ENCODE results near the gene ADRA2C. TPM values are rescaled to one million over a fixed set of nuclear protein-coding genes. Genes with fewer than 3 reads are reported as not detected.

ADRA2C gene
- total and polyA plus RNA-seq, 2 of the 13 experiments (the other 11 are each of a cell fraction or from before 2014, with no cell fraction given): 15.4 to 69.7 TPM

- peaks cover 10 to 47% of the 10 kb centered on the region in 2 experiments for H3K27me3 ChIP-seq (ENCODE audit: control insufficient read depth in 1 of 2, insufficient read depth in 2 of 2, low read length in 2 of 2)
- H3K27ac ChIP-seq (ENCODE audit: extremely low read length, insufficient read depth, low read length): no peak overlapping the region
- TF ChIP-seq ZNF776 (CRISPR knock-in tag; IDR thresholded peaks at IDR 0.05): no peak
- no peak for TF ChIP-seq MAF1 (CRISPR knock-in tag; IDR thresholded peaks at IDR 0.05; ENCODE audit: borderline replicate concordance)
- TF ChIP-seq, protein P1, sequence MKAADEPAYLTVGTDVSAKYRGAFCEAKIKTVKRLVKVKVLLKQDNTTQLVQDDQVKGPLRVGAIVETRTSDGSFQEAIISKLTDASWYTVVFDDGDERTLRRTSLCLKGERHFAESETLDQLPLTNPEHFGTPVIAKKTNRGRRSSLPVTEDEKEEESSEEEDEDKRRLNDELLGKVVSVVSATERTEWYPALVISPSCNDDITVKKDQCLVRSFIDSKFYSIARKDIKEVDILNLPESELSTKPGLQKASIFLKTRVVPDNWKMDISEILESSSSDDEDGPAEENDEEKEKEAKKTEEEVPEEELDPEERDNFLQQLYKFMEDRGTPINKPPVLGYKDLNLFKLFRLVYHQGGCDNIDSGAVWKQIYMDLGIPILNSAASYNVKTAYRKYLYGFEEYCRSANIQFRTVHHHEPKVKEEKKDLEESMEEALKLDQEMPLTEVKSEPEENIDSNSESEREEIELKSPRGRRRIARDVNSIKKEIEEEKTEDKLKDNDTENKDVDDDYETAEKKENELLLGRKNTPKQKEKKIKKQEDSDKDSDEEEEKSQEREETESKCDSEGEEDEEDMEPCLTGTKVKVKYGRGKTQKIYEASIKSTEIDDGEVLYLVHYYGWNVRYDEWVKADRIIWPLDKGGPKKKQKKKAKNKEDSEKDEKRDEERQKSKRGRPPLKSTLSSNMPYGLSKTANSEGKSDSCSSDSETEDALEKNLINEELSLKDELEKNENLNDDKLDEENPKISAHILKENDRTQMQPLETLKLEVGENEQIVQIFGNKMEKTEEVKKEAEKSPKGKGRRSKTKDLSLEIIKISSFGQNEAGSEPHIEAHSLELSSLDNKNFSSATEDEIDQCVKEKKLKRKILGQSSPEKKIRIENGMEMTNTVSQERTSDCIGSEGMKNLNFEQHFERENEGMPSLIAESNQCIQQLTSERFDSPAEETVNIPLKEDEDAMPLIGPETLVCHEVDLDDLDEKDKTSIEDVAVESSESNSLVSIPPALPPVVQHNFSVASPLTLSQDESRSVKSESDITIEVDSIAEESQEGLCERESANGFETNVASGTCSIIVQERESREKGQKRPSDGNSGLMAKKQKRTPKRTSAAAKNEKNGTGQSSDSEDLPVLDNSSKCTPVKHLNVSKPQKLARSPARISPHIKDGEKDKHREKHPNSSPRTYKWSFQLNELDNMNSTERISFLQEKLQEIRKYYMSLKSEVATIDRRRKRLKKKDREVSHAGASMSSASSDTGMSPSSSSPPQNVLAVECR (CRISPR knock-in tag; IDR thresholded peaks at IDR 0.05; ENCODE audit: borderline replicate concordance): no peak
- TF ChIP-seq RNF219 (CRISPR knock-in tag; IDR thresholded peaks at IDR 0.05): no peak
- no peak for TF ChIP-seq ZNF513 (CRISPR knock-in tag; conservative IDR thresholded peaks at IDR 0.05)
- TF ChIP-seq, protein P2, sequence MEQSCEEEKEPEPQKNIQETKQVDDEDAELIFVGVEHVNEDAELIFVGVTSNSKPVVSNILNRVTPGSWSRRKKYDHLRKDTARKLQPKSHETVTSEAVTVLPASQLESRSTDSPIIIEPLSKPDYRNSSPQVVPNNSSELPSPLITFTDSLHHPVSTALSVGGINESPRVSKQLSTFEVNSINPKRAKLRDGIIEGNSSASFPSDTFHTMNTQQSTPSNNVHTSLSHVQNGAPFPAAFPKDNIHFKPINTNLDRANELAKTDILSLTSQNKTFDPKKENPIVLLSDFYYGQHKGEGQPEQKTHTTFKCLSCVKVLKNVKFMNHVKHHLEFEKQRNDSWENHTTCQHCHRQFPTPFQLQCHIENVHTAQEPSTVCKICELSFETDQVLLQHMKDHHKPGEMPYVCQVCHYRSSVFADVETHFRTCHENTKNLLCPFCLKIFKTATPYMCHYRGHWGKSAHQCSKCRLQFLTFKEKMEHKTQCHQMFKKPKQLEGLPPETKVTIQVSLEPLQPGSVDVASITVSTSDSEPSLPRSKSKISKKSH (CRISPR knock-in tag; IDR thresholded peaks at IDR 0.05; ENCODE audit: borderline replicate concordance): no peak
- TF ChIP-seq PATZ1 (CRISPR knock-in tag; IDR thresholded peaks at IDR 0.05): 0 out of 2 replicates have a peak, but pooled peaks have one; percentile 30
- no peak for TF ChIP-seq ZNF747 (CRISPR knock-in tag; IDR thresholded peaks at IDR 0.05; ENCODE audit: borderline replicate concordance)
- no peak for TF ChIP-seq ZNF496 (CRISPR knock-in tag; IDR thresholded peaks at IDR 0.05; ENCODE audit: insufficient replicate concordance)
- ChIA-PET POLR2A (no interaction called here), CTCF (ENCODE audit: low intra/inter-chr PET ratio, low total read pairs) (no interaction called here)
- no peaks in the 10 kb centered on the region for H3K4me1 ChIP-seq (ENCODE audit: insufficient read depth, low read length)
- no TSS peak for BruUV-seq (replicated peaks)
- no peaks in the 10 kb centered on the region for H3K9me3 ChIP-seq (ENCODE audit: low read length)
- FAIRE-seq (no peak), ATAC-seq (no peak; the same call in 2 of the 3 replicates), DNase-seq (ENCODE audit: low spot score) (no peak)
- 22% methylated on average over 12 of the region's 16 CpGs for WGBS (ENCODE audit: low lambda C conversion rate)
- no peak overlapping the region for H2AFZ ChIP-seq (ENCODE audit: low read length)
- H3K9ac ChIP-seq (ENCODE audit: insufficient read depth, low read depth, low read length): no peak overlapping the region
- no peaks in the 10 kb centered on the region for H3K36me3 ChIP-seq (replicated peaks in 1 of 2; ENCODE audit: control insufficient read depth in 1 of 2, insufficient read depth in 2 of 2, low read length in 2 of 2)
- no peaks in the 10 kb centered on the region for H3K79me2 ChIP-seq (ENCODE audit: insufficient read depth, low read length)
- intact Hi-C loops (cut with micrococcal nuclease; ENCODE audit: unreplicated experiment): no loop called here
- H3K4me3 ChIP-seq (replicated peaks in 1 of 3; ENCODE audit: insufficient read depth in 1 of 3, low read depth in 2 of 3, low read length in 3 of 3): no peak overlapping the region
- H3K4me2 ChIP-seq (ENCODE audit: low read depth, low read length): no peak overlapping the region
- in situ Hi-C loops (cut with HindIII; ENCODE audit: extremely low pct_ligation_motif_present, low pct_unique_long_range_greater_than_20kb): no loop called here
- H4K20me1 ChIP-seq (ENCODE audit: insufficient read depth, low read length): no peaks in the 10 kb centered on the region; the same call in 1 of the 2 replicates
Observed at GRCh38 chr4:3727847-3728469, 38.2 kb upstream of the ADRA2C start.

Measured in HepG2 (cell line).